Stimulated activated naive B cell treated with anti-CD40 and anti-IgM and Interleukin-4, amounts not matched to agents 10 μg/mL and 1 μg/mL and 100 μg/mL, for 72 hours (primary cell): Measurements from ENCODE around the gene CFAP99.

ENCODE experiments used
- ATAC-seq, 2 donors: fragments of 150-1000 bp; cut with Tn5 transposase; replicated peaks; 2 replicates each; pipeline ENCODE4 v1.10.0; 2021; ENCODE audit warnings: moderate library complexity in 1 of 2
- DNase-seq: peaks from one replicate; pipeline ENCODE4 v3.0.0; 2021
- H3K27ac Mint-ChIP-seq: one replicate; pipeline ENCODE4 v1.8.0; 2022; ENCODE audit warnings: mild to moderate bottlenecking, mixed read lengths
- H3K27me3 Mint-ChIP-seq, 2 donors: one replicate each; pipeline ENCODE4 v1.8.0; 2022; ENCODE audit warnings: mixed read lengths in 2 of 2
- H3K36me3 Mint-ChIP-seq, 2 donors: one replicate each; pipeline ENCODE4 v1.8.0; 2022; ENCODE audit warnings: mixed read lengths in 2 of 2, mild to moderate bottlenecking in 1 of 2
- H3K4me1 Mint-ChIP-seq, 2 donors: one replicate each; pipeline ENCODE4 v1.8.0; 2022; ENCODE audit warnings: mixed read lengths in 2 of 2, mild to moderate bottlenecking in 1 of 2
- H3K4me3 Mint-ChIP-seq, 2 donors: one replicate each; pipeline ENCODE4 v1.8.0; 2022; ENCODE audit warnings: mild to moderate bottlenecking in 2 of 2, mixed read lengths in 2 of 2, moderate library complexity in 1 of 2
- H3K9me3 Mint-ChIP-seq, 2 donors: one replicate each; pipeline ENCODE4 v1.8.0; 2022; ENCODE audit warnings: mixed read lengths in 2 of 2, mild to moderate bottlenecking in 1 of 2

The CFAP99 gene

DNA sequence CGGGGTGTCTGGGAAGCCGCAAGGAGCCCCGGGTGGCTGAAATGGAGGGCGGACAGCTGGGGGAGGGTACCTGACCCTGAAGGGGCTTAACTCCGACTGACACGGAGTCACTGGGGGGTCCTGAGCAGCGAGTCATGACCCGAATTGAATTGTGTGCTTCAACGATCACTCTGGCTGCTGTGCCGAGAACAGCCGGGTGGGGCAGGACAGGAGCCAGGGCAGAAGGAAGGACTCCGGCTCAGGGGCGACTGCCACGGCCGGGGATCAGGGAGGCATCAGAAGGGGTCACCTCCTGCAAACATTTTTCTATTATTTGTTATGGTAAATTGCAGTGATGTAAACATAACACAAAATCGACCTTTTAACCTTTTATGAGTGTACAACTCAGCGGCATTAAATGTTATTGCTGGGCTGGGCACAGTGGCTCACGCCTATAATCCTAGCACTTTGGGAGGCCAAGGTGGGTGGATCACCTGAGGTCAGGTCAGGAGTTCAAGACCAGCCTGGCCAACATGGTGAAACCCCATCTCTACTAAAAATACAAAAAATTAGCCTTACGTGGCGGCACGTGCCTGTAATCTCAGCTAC, 21.9 kb upstream of the CFAP99 start:
- H3K4me1 Mint-ChIP-seq = peaks cover 20 to 21% of the 10 kb centered on the region in 2 donors
- no peaks in the 10 kb centered on the region for H3K9me3 Mint-ChIP-seq
- H3K4me3 Mint-ChIP-seq = no peak overlapping the region
- H3K27me3 Mint-ChIP-seq = peaks cover 68 to 80% of the 10 kb centered on the region in 2 donors
- ATAC-seq = no peak
- no peak for DNase-seq
- H3K36me3 Mint-ChIP-seq = no peaks in the 10 kb centered on the region
- H3K27ac Mint-ChIP-seq = no peak overlapping the region

DNA sequence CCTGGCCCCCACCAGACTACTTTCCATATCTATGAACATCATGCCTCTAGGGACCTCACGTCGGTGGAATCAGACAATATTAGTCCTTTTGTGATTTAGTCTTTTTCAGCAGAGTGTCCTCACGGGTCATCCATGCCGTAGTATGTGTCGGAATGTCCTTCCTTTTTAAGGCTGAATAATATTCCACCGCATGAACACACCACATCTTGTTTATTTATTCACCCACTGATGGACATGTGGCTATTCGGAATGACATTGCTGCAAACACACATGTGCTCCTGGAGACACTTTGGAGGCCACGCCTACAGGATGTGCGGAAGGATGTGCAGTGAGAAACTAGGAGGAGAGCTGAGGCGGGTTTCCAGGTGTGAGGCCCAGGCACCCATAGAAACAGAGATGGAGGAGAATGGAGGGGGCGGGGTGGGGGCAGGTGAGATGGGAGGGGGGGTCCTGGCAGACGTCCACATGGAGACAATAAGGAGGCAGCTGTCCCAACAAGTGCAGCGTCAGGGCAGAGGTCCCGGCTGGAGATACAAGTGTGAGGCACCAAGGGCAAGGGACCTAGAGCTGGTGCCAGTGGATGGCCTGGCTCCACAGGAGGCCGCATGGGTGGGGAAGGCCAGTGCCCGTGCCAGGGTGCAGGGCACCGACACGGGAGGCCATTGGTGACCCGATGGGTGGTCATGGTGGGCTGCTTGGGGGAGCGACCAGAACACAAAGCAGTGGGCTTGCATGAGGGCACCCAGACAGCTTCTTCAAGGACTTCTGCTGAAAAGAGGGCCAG, 21.0 kb upstream of the CFAP99 start:
- DNase-seq (no peak), ATAC-seq (no peak)
- H3K36me3 Mint-ChIP-seq = no peaks in the 10 kb centered on the region
- peaks cover 23 to 24% of the 10 kb centered on the region in 2 donors for H3K4me1 Mint-ChIP-seq
- H3K27ac Mint-ChIP-seq = no peak overlapping the region
- H3K9me3 Mint-ChIP-seq = no peaks in the 10 kb centered on the region
- peaks cover 63 to 80% of the 10 kb centered on the region in 2 donors for H3K27me3 Mint-ChIP-seq
- no peak overlapping the region for H3K4me3 Mint-ChIP-seq

- Mint-ChIP-seq H3K4me3 (no peak overlapping the region), H3K27me3 (peaks cover 56 to 73% of the 10 kb centered on the region in 2 donors), H3K27ac (no peak overlapping the region), H3K36me3 (no peaks in the 10 kb centered on the region), H3K4me1 (peaks cover 10 to 14% of the 10 kb centered on the region in 2 donors), H3K9me3 (no peaks in the 10 kb centered on the region)
- DNase-seq = no peak
- ATAC-seq = no peak
These were observed 19.5 kb upstream of the CFAP99 start for GRCh38 chr4:2399216-2399615.

- Mint-ChIP-seq H3K27me3 (peaks cover 53 to 68% of the 10 kb centered on the region in 2 donors), H3K27ac (no peak overlapping the region), H3K4me3 (no peak overlapping the region), H3K36me3 (no peaks in the 10 kb centered on the region), H3K4me1 (peaks cover 6 to 9% of the 10 kb centered on the region in 2 donors), H3K9me3 (no peaks in the 10 kb centered on the region)
- DNase-seq (no peak), ATAC-seq (no peak)
These were observed 19.0 kb upstream of the CFAP99 start for GRCh38 chr4:2399631-2400190.

GRCh38 chr4:2400841-2401609, 17.7 kb upstream of the CFAP99 start:
- no peak for DNase-seq
- Mint-ChIP-seq H3K9me3 (no peaks in the 10 kb centered on the region), H3K4me3 (no peak overlapping the region), H3K27ac (no peak overlapping the region), H3K27me3 (peaks cover 43 to 57% of the 10 kb centered on the region in 2 donors), H3K4me1 (peaks cover 6 to 9% of the 10 kb centered on the region in 2 donors), H3K36me3 (no peaks in the 10 kb centered on the region)
- ATAC-seq = peak in 1 of 2 donors; percentile 22

GRCh38 chr4:2401610-2401983, 17.2 kb upstream of the CFAP99 start:
- no peak for DNase-seq
- peaks cover 44 to 57% of the 10 kb centered on the region in 2 donors for H3K27me3 Mint-ChIP-seq
- no peak overlapping the region for H3K27ac Mint-ChIP-seq
- no peaks in the 10 kb centered on the region for H3K36me3 Mint-ChIP-seq
- peaks cover 6 to 9% of the 10 kb centered on the region in 2 donors for H3K4me1 Mint-ChIP-seq
- no peak for ATAC-seq
- H3K4me3 Mint-ChIP-seq = no peak overlapping the region
- no peaks in the 10 kb centered on the region for H3K9me3 Mint-ChIP-seq

DNA sequence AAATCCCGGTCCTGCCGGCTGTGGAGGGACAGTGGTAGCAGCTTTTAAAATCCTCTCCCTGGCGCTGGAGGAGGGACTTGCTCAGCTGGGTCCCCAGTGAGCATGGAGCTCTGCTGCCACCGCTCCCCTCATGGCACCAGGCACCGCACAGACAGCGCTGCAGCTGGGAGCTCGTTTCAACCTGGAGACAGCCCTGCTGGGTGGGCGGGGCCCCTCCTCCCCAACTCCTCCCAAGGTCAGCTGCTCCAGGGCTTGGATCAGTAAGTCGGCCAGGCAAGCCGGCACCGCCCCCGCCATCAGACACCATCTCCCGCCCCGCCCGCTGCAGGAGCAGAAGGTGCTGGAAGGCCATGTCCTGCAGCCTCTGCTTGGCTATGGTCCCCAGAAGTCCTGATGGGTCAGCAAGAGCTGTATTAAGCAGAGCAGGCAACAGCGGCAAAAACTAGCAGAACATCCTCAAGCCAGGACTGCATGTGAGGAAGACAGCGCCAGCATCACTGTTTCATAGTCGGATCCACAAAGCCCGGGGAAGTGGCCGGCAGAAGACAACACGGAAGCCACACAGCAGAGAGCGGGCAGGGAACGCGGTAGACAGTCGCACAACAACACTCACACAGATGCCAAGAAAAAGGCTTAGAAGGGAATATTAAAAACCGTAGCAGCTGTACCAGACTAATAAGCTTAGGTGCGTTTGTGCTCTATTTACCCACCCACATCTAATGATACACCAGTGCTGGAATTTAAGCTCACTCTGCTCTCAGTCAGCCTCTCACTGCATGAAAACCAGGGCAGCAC, 16.5 kb upstream of the CFAP99 start:
- no peak overlapping the region for H3K27ac Mint-ChIP-seq
- H3K9me3 Mint-ChIP-seq = no peaks in the 10 kb centered on the region
- H3K4me3 Mint-ChIP-seq = no peak overlapping the region
- peaks cover 49 to 56% of the 10 kb centered on the region in 2 donors for H3K27me3 Mint-ChIP-seq
- no peak for DNase-seq
- H3K4me1 Mint-ChIP-seq = peaks cover 6 to 9% of the 10 kb centered on the region in 2 donors
- ATAC-seq = peak; percentile 31 to 33
- H3K36me3 Mint-ChIP-seq = no peaks in the 10 kb centered on the region

GRCh38 chr4:2402941-2403340, 15.8 kb upstream of the CFAP99 start:
- Mint-ChIP-seq H3K4me3 (no peak overlapping the region), H3K9me3 (no peaks in the 10 kb centered on the region), H3K4me1 (peaks cover 6 to 7% of the 10 kb centered on the region in 2 donors), H3K27me3 (peaks cover 43 to 49% of the 10 kb centered on the region in 2 donors), H3K27ac (no peak overlapping the region), H3K36me3 (no peaks in the 10 kb centered on the region)
- ATAC-seq (no peak), DNase-seq (no peak)

- peaks cover 7 to 20% of the 10 kb centered on the region in 2 donors for H3K4me1 Mint-ChIP-seq
These were observed 12.3 kb upstream of the CFAP99 start for GRCh38 chr4:2406406-2406805.

DNA sequence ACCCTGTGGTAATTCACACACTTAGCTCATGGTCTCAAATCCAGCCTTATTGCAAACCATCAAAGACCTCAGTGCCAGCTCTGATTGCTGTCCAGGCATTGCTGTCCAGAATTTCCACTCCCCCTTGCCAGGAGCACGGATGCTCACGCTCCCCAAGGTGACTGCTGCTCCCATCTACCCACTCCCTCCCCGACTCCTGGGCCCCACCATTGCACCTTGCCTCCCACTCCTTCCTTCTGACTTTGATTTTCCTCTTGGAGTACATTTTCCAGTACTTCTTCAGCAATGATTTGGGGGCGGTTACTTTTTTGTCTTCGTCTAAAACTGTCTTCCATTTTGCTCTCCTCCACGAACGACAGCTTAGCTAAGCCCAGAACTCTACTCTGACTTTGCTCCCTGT, 11.8 kb upstream of the CFAP99 start:
- no peak for DNase-seq
- H3K27ac Mint-ChIP-seq = no peak overlapping the region
- no peak overlapping the region for H3K4me3 Mint-ChIP-seq
- peaks cover 10 to 21% of the 10 kb centered on the region in 2 donors for H3K4me1 Mint-ChIP-seq
- peaks cover 40 to 46% of the 10 kb centered on the region in 2 donors for H3K27me3 Mint-ChIP-seq
- no peaks in the 10 kb centered on the region for H3K36me3 Mint-ChIP-seq
- H3K9me3 Mint-ChIP-seq = no peaks in the 10 kb centered on the region
- no peak for ATAC-seq

More at GRCh38 chr4:2406406-2406805, 12.3 kb upstream of the CFAP99 start:
- no peaks in the 10 kb centered on the region for H3K9me3 Mint-ChIP-seq
- no peak overlapping the region for H3K4me3 Mint-ChIP-seq
- H3K27ac Mint-ChIP-seq = no peak overlapping the region
- H3K27me3 Mint-ChIP-seq = peaks cover 40 to 45% of the 10 kb centered on the region in 2 donors
- peak in 1 of 2 donors; percentile 20 for ATAC-seq
- DNase-seq = no peak
- no peaks in the 10 kb centered on the region for H3K36me3 Mint-ChIP-seq

- no peak for DNase-seq
- Mint-ChIP-seq H3K4me1 (peaks cover 15 to 30% of the 10 kb centered on the region in 2 donors), H3K9me3 (no peaks in the 10 kb centered on the region), H3K4me3 (no peak overlapping the region), H3K36me3 (no peaks in the 10 kb centered on the region), H3K27ac (peak overlapping the region; percentile 56), H3K27me3 (peaks cover 35 to 40% of the 10 kb centered on the region in 2 donors)
- ATAC-seq = no peak
These were observed 10.8 kb upstream of the CFAP99 start for GRCh38 chr4:2407991-2408342.

- DNase-seq (no peak), ATAC-seq (no peak)
- Mint-ChIP-seq H3K4me1 (peaks cover 20 to 35% of the 10 kb centered on the region in 2 donors), H3K27ac (no peak overlapping the region), H3K4me3 (no peak overlapping the region), H3K9me3 (no peaks in the 10 kb centered on the region), H3K36me3 (no peaks in the 10 kb centered on the region), H3K27me3 (peaks cover 30 to 34% of the 10 kb centered on the region in 2 donors)
These were observed 10.3 kb upstream of the CFAP99 start for GRCh38 chr4:2408401-2408958.

GRCh38 chr4:2408976-2409375, 9.8 kb upstream of the CFAP99 start:
- H3K4me1 Mint-ChIP-seq = peaks cover 20 to 40% of the 10 kb centered on the region in 2 donors
- H3K27ac Mint-ChIP-seq = no peak overlapping the region
- H3K36me3 Mint-ChIP-seq = no peaks in the 10 kb centered on the region

More at GRCh38 chr4:2408976-2409375, 9.8 kb upstream of the CFAP99 start:
- no peak for ATAC-seq
- no peak for DNase-seq
- Mint-ChIP-seq H3K4me3 (no peak overlapping the region), H3K9me3 (no peaks in the 10 kb centered on the region), H3K27me3 (peaks cover 31 to 34% of the 10 kb centered on the region in 2 donors)
